Measurements from ENCODE around the gene TSC22D2. TPM values are rescaled to one million over a fixed set of nuclear protein-coding genes. Genes with fewer than 3 reads are reported as not detected.
A peak's percentile ranks its signal among the peaks of the same experiment; 100 is the strongest.

The TSC22D2 gene
- total and polyA plus RNA-seq, 2 donors (not counting 3 experiments of a cell fraction or from before 2014, with no cell fraction given) = 7.6 to 43.9 TPM

DNA sequence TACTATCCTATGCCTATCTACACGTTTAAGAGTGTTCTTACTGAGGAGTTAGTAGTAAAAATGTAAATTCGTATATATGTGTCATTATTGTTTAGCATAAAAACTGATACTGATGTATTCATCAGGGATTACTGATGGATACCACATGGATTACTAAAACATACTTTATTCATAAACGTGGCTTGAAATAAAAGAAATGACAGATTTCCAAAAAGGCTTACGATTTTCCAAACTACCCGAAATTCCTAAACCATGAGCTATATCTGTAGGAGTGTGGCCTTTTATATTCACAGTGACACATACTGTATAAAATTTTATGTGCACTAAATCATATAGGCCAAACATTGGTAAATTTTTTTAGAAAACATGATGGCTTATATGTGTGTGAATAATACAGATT, 6.9 kb downstream of the TSC22D2 start:
- no peak for FAIRE-seq
- TF ChIP-seq JUN (IDR thresholded peaks at IDR 0.05; ENCODE audit: borderline replicate concordance, insufficient read depth, insufficient read length, low read depth) = no peak
- TF ChIP-seq, protein P1, sequence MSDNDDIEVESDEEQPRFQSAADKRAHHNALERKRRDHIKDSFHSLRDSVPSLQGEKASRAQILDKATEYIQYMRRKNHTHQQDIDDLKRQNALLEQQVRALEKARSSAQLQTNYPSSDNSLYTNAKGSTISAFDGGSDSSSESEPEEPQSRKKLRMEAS (IDR thresholded peaks at IDR 0.05; ENCODE audit: insufficient read depth, insufficient read length) = no peak
- TF ChIP-seq, protein P2, sequence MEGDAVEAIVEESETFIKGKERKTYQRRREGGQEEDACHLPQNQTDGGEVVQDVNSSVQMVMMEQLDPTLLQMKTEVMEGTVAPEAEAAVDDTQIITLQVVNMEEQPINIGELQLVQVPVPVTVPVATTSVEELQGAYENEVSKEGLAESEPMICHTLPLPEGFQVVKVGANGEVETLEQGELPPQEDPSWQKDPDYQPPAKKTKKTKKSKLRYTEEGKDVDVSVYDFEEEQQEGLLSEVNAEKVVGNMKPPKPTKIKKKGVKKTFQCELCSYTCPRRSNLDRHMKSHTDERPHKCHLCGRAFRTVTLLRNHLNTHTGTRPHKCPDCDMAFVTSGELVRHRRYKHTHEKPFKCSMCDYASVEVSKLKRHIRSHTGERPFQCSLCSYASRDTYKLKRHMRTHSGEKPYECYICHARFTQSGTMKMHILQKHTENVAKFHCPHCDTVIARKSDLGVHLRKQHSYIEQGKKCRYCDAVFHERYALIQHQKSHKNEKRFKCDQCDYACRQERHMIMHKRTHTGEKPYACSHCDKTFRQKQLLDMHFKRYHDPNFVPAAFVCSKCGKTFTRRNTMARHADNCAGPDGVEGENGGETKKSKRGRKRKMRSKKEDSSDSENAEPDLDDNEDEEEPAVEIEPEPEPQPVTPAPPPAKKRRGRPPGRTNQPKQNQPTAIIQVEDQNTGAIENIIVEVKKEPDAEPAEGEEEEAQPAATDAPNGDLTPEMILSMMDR (IDR thresholded peaks at IDR 0.05; ENCODE audit: extremely low read depth in 1 of 2, insufficient read depth in 1 of 2, low read depth in 1 of 2, low read length in 2 of 2) = no peak
- no peak for TF ChIP-seq FOS (IDR thresholded peaks at IDR 0.05; ENCODE audit: borderline replicate concordance, insufficient read depth, low read length)
- TF ChIP-seq GATA2 (IDR thresholded peaks at IDR 0.05; ENCODE audit: insufficient read depth, insufficient read length, low read depth, low read length) = no peak
- Histone ChIP-seq H3K27ac (ENCODE audit: insufficient read depth, low read depth, low read length) (no peak overlapping the region), H3K4me1 (ENCODE audit: control insufficient read depth, extremely low read depth, insufficient read depth, low read length) (peaks cover 54% of the 10 kb centered on the region), H3K4me3 (replicated peaks in 1 of 3; ENCODE audit: insufficient read depth in 1 of 3, low read depth in 1 of 3, low read length in 3 of 3) (peak overlapping the region in 1 of 3 experiments; percentile 99), H3K9me1 (replicated peaks; ENCODE audit: control insufficient read depth, extremely low read depth, insufficient read depth, low read length) (no peaks in the 10 kb centered on the region), H3K79me2 (ENCODE audit: control insufficient read depth, insufficient read depth, low read length) (peaks cover 100% of the 10 kb centered on the region), H3K9me3 (replicated peaks; ENCODE audit: control insufficient read depth, insufficient read depth, low read length) (no peaks in the 10 kb centered on the region), H3K36me3 (ENCODE audit: control insufficient read depth in 2 of 2, extremely low read depth in 1 of 2, insufficient read depth in 2 of 2, low read length in 2 of 2) (peaks cover 0 to 6% of the 10 kb centered on the region in 2 experiments), H3K27me3 (ENCODE audit: control insufficient read depth in 2 of 2, insufficient read depth in 2 of 2, low read length in 2 of 2) (no peaks in the 10 kb centered on the region), H3K9ac (replicated peaks; ENCODE audit: extremely low read depth, insufficient read depth, low read length) (no peak overlapping the region), H3K4me2 (ENCODE audit: insufficient read depth, low read length) (peak overlapping the region; percentile 99), H4K20me1 (replicated peaks; ENCODE audit: control insufficient read depth, extremely low read depth, insufficient read depth, low read length) (peaks cover 36% of the 10 kb centered on the region), H2AFZ (ENCODE audit: low read depth, low read length) (no peak overlapping the region)
- dilution Hi-C loops (cut with MboI; ENCODE audit: extremely low pct_ligation_motif_present, low sequenced_read_pairs) = loop anchor here (25.0 kb wide), 1 partner anchor 178 kb away; no protein-coding TSS in a partner anchor
- CTCF ChIA-PET = interaction anchor here (0.8 to 10.0 kb wide), 13 partner anchors 11 to 188 kb away, joined by 3 to 219 read pairs (median 4); no protein-coding TSS in a partner anchor
- POLR2A ChIA-PET = interaction anchor here (1.0 kb wide), 1 partner anchor 43 kb away, joined by 3 read pairs; no protein-coding TSS in a partner anchor
- no TSS peak for BruUV-seq (replicated peaks)
- intact Hi-C loops (cut with micrococcal nuclease) = loop anchor here (1.0 to 10.0 kb wide), 2 partner anchors 129 to 350 kb away; partner anchors contain the start of gene SIAH2
- DNase-seq (ENCODE audit: low read depth, low spot score) = no peak

All from endothelial cell of umbilical vein (primary cell).